ENCODE results near the gene RTN4IP1. TPM values are rescaled to one million over a fixed set of nuclear protein-coding genes. Genes with fewer than 3 reads are reported as not detected.
"Not testable (repeated sequence)": the region's sequence is repeated elsewhere in the genome, so short reads cannot be mapped to it uniquely, and the experiment has no call there.

RTN4IP1 gene
- total RNA-seq, 4 donors from 2014 or later, result 9.1 to 19.1 (median 13.1) TPM

DNA sequence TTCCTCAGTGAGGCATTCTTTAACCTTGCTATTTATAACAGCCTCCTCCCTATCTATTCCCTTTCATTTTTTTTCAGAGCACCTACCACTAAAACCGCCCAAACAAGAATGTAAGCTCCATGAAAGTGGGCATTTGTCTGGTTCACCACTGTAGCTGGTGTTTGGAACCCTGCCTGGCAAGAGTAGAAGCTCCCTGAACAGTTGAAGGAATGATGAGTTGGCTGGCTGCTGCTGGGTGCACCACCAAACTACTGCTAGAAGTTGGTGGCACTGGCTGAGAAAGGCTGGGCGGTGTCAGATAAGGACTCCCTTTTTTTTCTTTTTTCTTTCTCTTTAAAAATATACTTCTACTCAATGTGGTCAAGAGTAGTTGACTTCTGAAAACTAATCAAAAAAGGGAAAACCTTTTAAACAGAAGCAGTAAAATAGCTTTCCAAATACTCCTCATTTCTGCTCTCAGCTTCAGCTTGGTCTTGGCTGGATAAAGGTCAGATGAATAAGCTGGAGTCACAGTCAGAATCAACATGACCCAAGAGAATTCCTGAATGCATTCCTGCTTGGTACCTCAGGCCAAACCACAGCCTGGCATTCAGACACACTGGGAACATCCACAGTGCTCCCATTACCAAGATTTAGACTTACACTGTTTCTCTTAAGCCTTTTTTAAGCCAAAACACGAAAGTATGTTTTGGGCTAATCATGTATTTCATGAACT is 38.0 kb downstream of the RTN4IP1 start:
- intact Hi-C loops (cut with DNase I; ENCODE audit: low total_unique reads), result no loop called here
- TF ChIP-seq, protein P1, sequence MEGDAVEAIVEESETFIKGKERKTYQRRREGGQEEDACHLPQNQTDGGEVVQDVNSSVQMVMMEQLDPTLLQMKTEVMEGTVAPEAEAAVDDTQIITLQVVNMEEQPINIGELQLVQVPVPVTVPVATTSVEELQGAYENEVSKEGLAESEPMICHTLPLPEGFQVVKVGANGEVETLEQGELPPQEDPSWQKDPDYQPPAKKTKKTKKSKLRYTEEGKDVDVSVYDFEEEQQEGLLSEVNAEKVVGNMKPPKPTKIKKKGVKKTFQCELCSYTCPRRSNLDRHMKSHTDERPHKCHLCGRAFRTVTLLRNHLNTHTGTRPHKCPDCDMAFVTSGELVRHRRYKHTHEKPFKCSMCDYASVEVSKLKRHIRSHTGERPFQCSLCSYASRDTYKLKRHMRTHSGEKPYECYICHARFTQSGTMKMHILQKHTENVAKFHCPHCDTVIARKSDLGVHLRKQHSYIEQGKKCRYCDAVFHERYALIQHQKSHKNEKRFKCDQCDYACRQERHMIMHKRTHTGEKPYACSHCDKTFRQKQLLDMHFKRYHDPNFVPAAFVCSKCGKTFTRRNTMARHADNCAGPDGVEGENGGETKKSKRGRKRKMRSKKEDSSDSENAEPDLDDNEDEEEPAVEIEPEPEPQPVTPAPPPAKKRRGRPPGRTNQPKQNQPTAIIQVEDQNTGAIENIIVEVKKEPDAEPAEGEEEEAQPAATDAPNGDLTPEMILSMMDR (IDR thresholded peaks at IDR 0.05), result no peak
- TF ChIP-seq POLR2A (IDR thresholded peaks at IDR 0.05) (no peak), POLR2AphosphoS5 (IDR thresholded peaks at IDR 0.05) (no peak), EP300 (IDR thresholded peaks at IDR 0.05; ENCODE audit: low read depth) (no peak)
- in situ Hi-C loops (cut with MboI; ENCODE audit: low pct_ligation_motif_present in 1 of 4, low pct_unique_long_range_greater_than_20kb in 1 of 4, low sequenced_read_pairs in 3 of 4), result no loop called here

DNA sequence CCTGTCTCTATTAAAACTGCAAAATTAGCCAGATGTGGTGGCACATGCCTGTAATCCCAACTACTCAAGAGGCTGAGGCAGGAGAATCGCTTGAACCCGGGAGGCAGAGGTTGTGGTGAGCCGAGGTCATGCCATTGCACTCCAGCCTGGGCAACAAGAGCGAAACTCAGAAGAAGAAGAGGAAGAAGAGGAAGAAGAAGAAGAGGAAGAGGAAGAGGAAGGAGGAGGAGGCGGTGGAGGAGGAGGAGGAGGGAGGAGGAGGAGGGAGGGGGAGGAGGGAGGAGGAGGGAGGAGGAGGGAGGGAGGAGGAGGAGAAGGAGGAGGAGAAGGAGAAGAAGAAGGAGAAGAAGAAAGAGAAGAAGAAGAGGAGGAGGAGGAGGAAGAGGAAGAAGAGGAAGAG is 40.4 kb downstream of the RTN4IP1 start:
- H3K27me3 ChIP-seq; H3K4me1 ChIP-seq; H3K27ac ChIP-seq; H3K36me3 ChIP-seq; DNase-seq; H3K9me3 ChIP-seq; in situ Hi-C loops (cut with MboI; ENCODE audit: low pct_ligation_motif_present in 1 of 4, low pct_unique_long_range_greater_than_20kb in 1 of 4, low sequenced_read_pairs in 3 of 4); H3K4me3 ChIP-seq; intact Hi-C loops (cut with DNase I; ENCODE audit: low total_unique reads): not testable (repeated sequence)
- WGBS, 2 donors (ENCODE audit: low coverage in 1 of 2), result 81% methylated on average over 4 of the region's 5 CpGs; no CpG with 5 or more reads in 1 of the 2 donors

More for the DNA sequence above, 38.0 kb downstream of the RTN4IP1 start:
- no peaks in the 10 kb centered on the region for H3K4me1 ChIP-seq
- 88 to 95% methylated on average over 2 to 3 of the region's 3 CpGs for WGBS, 2 donors (ENCODE audit: low coverage in 1 of 2)
- no peak overlapping the region for H3K27ac ChIP-seq
- H3K9me3 ChIP-seq, result no peaks in the 10 kb centered on the region
- H3K27me3 ChIP-seq, result no peaks in the 10 kb centered on the region
- H3K4me3 ChIP-seq, result no peak overlapping the region
- peaks cover 0 to 3% (median 0%) of the 10 kb centered on the region in 4 donors for H3K36me3 ChIP-seq
- no peak for DNase-seq

DNA sequence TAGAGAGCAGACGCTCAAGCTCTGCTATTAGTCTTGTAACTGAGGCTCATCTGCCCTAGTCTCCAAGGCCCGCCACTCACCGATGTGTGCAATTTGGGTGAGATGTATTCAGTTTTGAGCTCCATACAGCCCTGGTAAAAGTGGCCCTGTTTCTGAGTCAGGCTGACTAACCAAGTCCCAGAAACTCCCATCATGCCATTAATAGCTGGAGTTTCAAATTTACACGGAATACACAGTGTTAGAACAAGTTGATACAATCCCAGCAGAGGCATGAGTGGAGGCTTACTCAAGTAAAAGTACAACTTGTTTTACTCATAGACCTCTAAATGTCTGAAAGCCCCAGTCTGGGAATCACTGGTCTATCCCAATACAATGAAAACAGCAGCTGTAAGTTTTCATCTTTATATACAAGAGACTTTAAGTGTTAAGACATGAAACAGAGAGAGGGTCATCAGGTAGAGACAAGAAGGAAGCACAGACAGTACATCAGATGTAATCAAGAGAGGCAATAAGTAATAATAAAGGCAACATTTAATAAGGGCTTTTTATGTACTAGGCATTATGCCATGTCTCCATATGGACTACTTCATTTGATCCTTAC is 42.4 kb downstream of the RTN4IP1 start:
- in situ Hi-C loops (cut with MboI; ENCODE audit: low pct_ligation_motif_present in 1 of 4, low pct_unique_long_range_greater_than_20kb in 1 of 4, low sequenced_read_pairs in 3 of 4), result no loop called here
- DNase-seq, result no peak
- Histone ChIP-seq H3K9me3 (no peaks in the 10 kb centered on the region), H3K36me3 (peaks cover 0 to 3% (median 0%) of the 10 kb centered on the region in 4 donors), H3K4me1 (no peaks in the 10 kb centered on the region), H3K27me3 (no peaks in the 10 kb centered on the region), H3K4me3 (no peak overlapping the region), H3K27ac (no peak overlapping the region)
- TF ChIP-seq POLR2AphosphoS5 (IDR thresholded peaks at IDR 0.05) (no peak), EP300 (IDR thresholded peaks at IDR 0.05; ENCODE audit: low read depth) (no peak), POLR2A (IDR thresholded peaks at IDR 0.05) (no peak)
- TF ChIP-seq, protein P1 (IDR thresholded peaks at IDR 0.05), result no peak
- 90 to 95% methylated on average over 2 to 4 of the region's 4 CpGs for WGBS, 2 donors (ENCODE audit: low coverage in 1 of 2)
- intact Hi-C loops (cut with DNase I; ENCODE audit: low total_unique reads), result no loop called here

DNA sequence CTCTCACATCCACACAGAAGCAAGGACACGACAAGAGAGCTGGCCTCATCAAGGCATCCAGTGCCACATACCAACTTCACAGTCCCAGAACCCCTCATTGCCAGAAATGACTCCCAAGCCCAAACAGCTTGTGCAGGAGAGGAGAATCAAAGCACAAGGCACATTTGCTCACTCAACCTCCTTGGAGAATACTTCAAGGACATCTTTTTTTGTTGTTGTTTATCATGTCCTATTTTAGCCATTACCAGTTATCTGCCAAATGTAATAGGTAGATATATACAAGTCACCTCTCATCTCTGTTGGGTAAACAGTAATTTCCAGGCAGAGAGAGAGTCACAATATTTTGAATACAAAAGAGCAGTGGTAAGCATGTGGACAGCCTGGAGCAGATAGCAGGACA is 47.8 kb downstream of the RTN4IP1 start:
- Histone ChIP-seq H3K27ac (no peak overlapping the region), H3K4me1 (no peaks in the 10 kb centered on the region), H3K27me3 (no peaks in the 10 kb centered on the region), H3K4me3 (no peak overlapping the region), H3K36me3 (no peaks in the 10 kb centered on the region), H3K9me3 (no peaks in the 10 kb centered on the region)
- 92 to 100% methylated on average over 1 of the region's 1 CpG for WGBS, 2 donors (ENCODE audit: low coverage in 1 of 2)
- no peak for DNase-seq
- TF ChIP-seq POLR2A (IDR thresholded peaks at IDR 0.05), result no peak
- no peak for TF ChIP-seq EP300 (IDR thresholded peaks at IDR 0.05; ENCODE audit: low read depth)
- TF ChIP-seq, protein P1 (IDR thresholded peaks at IDR 0.05), result no peak
- TF ChIP-seq POLR2AphosphoS5 (IDR thresholded peaks at IDR 0.05), result no peak
- in situ Hi-C loops (cut with MboI; ENCODE audit: low pct_ligation_motif_present in 1 of 4, low pct_unique_long_range_greater_than_20kb in 1 of 4, low sequenced_read_pairs in 3 of 4), result no loop called here
- intact Hi-C loops (cut with DNase I; ENCODE audit: low total_unique reads), result no loop called here

All from transverse colon (tissue), 4 donors.